GM23248 (cell line): ENCODE results near the gene BNIP5. TPM values are rescaled to one million over a fixed set of nuclear protein-coding genes. Genes with fewer than 3 reads are reported as not detected.

Experiments used
- DNase-seq: peaks from one replicate; pipeline ENCODE4 v3.0.0-alpha.2; 2015
- H2AFZ ChIP-seq: fragments of 200-600 bp; sonication (generic); 2 replicates; pipeline ENCODE4 v1.6.1; 2016; ENCODE audit warnings: antibody characterized with exemption
- H3F3A ChIP-seq: fragments of 200-600 bp; sonication (generic); 2 replicates; pipeline ENCODE4 v1.6.1; 2016; ENCODE audit warnings: mild to moderate bottlenecking, antibody characterized with exemption, mixed run types; ENCODE audit not compliant: insufficient read depth
- H3K27ac ChIP-seq: fragments of 200-600 bp; sonication (generic); 2 replicates; pipeline ENCODE4 v1.5.1; 2016; ENCODE audit warnings: mild to moderate bottlenecking
- H3K27me3 ChIP-seq: fragments of 200-600 bp; sonication (generic); replicated peaks from 2 replicates; pipeline ENCODE4 v1.6.1; 2016; ENCODE audit warnings: mild to moderate bottlenecking; ENCODE audit not compliant: insufficient read depth
- H3K36me3 ChIP-seq: fragments of 200-600 bp; sonication (generic); 2 replicates; pipeline ENCODE4 v1.6.1; 2016; ENCODE audit warnings: low read depth, mild to moderate bottlenecking
- H3K4me1 ChIP-seq: fragments of 200-600 bp; sonication (generic); 2 replicates; pipeline ENCODE4 v1.6.1; 2016; ENCODE audit warnings: mild to moderate bottlenecking; ENCODE audit not compliant: insufficient read depth
- H3K4me2 ChIP-seq: fragments of 200-600 bp; sonication (generic); one replicate; pipeline ENCODE4 v1.6.1; 2016; ENCODE audit warnings: mild to moderate bottlenecking; ENCODE audit not compliant: unreplicated experiment
- H3K4me3 ChIP-seq: fragments of 200-600 bp; sonication (generic); 2 replicates; pipeline ENCODE4 v1.5.1; 2016; ENCODE audit warnings: mild to moderate bottlenecking
- H3K79me2 ChIP-seq: fragments of 200-600 bp; sonication (generic); 2 replicates; pipeline ENCODE4 v1.6.1; 2016; ENCODE audit warnings: mild to moderate bottlenecking; ENCODE audit not compliant: insufficient read depth
- H3K9ac ChIP-seq: fragments of 200-600 bp; sonication (generic); 2 replicates; pipeline ENCODE4 v1.6.1; 2016; ENCODE audit warnings: mild to moderate bottlenecking
- H3K9me2 ChIP-seq: fragments of 200-600 bp; sonication (generic); 2 replicates; pipeline ENCODE4 v1.6.1; 2016; ENCODE audit warnings: mixed run types, mild to moderate bottlenecking, moderate library complexity; ENCODE audit not compliant: insufficient read depth
- H3K9me3 ChIP-seq: fragments of 200-600 bp; sonication (generic); one replicate; pipeline ENCODE4 v1.6.1; 2017; ENCODE audit warnings: low read depth
- H4K20me1 ChIP-seq: fragments of 200-600 bp; sonication (generic); 2 replicates; pipeline ENCODE4 v1.6.0; 2016; ENCODE audit not compliant: insufficient read depth
- EZH2 ChIP-seq: fragments of 200-600 bp; sonication (generic); IDR thresholded peaks from 2 replicates; pipeline ENCODE4 v1.6.1; 2018; ENCODE audit warnings: antibody characterized with exemption, mild to moderate bottlenecking; ENCODE audit not compliant: insufficient read depth, poor library complexity, severe bottlenecking
- EZH2phosphoT487 ChIP-seq: fragments of 200-600 bp; sonication (generic); IDR thresholded peaks from 2 replicates; pipeline ENCODE4 v1.6.1; 2018; ENCODE audit warnings: antibody characterized with exemption, moderate library complexity, mild to moderate bottlenecking, low read depth; ENCODE audit not compliant: insufficient read depth
- WGBS, 2 experiments: methylation state at CpG; one replicate each; pipeline ENCODE4 v1.1.6; 2015 to 2017; ENCODE audit warnings: low lambda C conversion rate in 2 of 2, low coverage in 1 of 2; ENCODE audit errors: missing lambda C conversion rate in 2 of 2; 5-methylcytosine and 5-hydroxymethylcytosine counted together
- in situ Hi-C: fragments of 300-500 bp; cut with MboI; formaldehyde crosslinking; loops from 2 replicates; pipeline ENCODE4 v1.15.0; 2020
- polyA plus RNA-seq: library from polyadenylated mRNA; unstranded; fragments of >200 nt; fragmentation: Nextera tagmentation; extraction: Ambion mirVana; gene quantifications from 2 replicates; pipeline ENCODE4 v1.2.1, GENCODE V29; 2016
- total RNA-seq: library from RNA; depleted of rRNA; stranded (reverse); fragments of >200 nt; shearing (Covaris generic); gene quantifications from 2 replicates; pipeline ENCODE4 v1.2.3, GENCODE V29; 2014

The BNIP5 gene
- total and polyA plus RNA-seq, 2 experiments from 2014 or later: not detected

- TF ChIP-seq EZH2 (no peak), EZH2phosphoT487 (no peak)
- no peaks in the 10 kb centered on the region for H3K36me3 ChIP-seq
- H3K27me3 ChIP-seq: peaks cover 88% of the 10 kb centered on the region
- no peaks in the 10 kb centered on the region for H3K4me1 ChIP-seq
- no peak overlapping the region for H3K9ac ChIP-seq
- H4K20me1 ChIP-seq: no peaks in the 10 kb centered on the region
- no peak overlapping the region for H2AFZ ChIP-seq
- H3F3A ChIP-seq: no peaks in the 10 kb centered on the region
- no peaks in the 10 kb centered on the region for H3K9me3 ChIP-seq
- no peak overlapping the region for H3K4me3 ChIP-seq
- no peak overlapping the region for H3K27ac ChIP-seq
- WGBS, 2 experiments: 57 to 60% methylated on average over 4 of the region's 4 CpGs
- in situ Hi-C loops: no loop called here
- no peak overlapping the region for H3K4me2 ChIP-seq
- no peak for DNase-seq
- no peaks in the 10 kb centered on the region for H3K9me2 ChIP-seq
- H3K79me2 ChIP-seq: no peaks in the 10 kb centered on the region
Observed at GRCh38 chr6:36280983-36281382, 55.7 kb downstream of the BNIP5 start.

- Histone ChIP-seq H3K9me2 (no peaks in the 10 kb centered on the region), H3K9ac (no peak overlapping the region), H2AFZ (no peak overlapping the region), H3K79me2 (no peaks in the 10 kb centered on the region), H3K4me3 (no peak overlapping the region), H3K27ac (no peak overlapping the region), H3K4me2 (no peak overlapping the region), H3K36me3 (no peaks in the 10 kb centered on the region), H3K9me3 (no peaks in the 10 kb centered on the region), H3K4me1 (no peaks in the 10 kb centered on the region), H3K27me3 (peaks cover 83% of the 10 kb centered on the region), H3F3A (no peaks in the 10 kb centered on the region), H4K20me1 (no peaks in the 10 kb centered on the region)
- in situ Hi-C loops: no loop called here
- WGBS, 2 experiments: 28 to 37% methylated on average over 3 of the region's 3 CpGs
- TF ChIP-seq EZH2phosphoT487 (no peak), EZH2 (no peak)
- DNase-seq: no peak
Observed at GRCh38 chr6:36280467-36280866, 56.2 kb downstream of the BNIP5 start.

- Histone ChIP-seq H3K36me3 (no peaks in the 10 kb centered on the region), H3K9me2 (no peaks in the 10 kb centered on the region), H3K4me3 (no peak overlapping the region), H3K27me3 (peaks cover 74% of the 10 kb centered on the region), H3K4me1 (no peaks in the 10 kb centered on the region), H4K20me1 (no peaks in the 10 kb centered on the region), H2AFZ (no peak overlapping the region), H3K27ac (no peak overlapping the region), H3F3A (no peaks in the 10 kb centered on the region), H3K79me2 (no peaks in the 10 kb centered on the region), H3K4me2 (no peak overlapping the region), H3K9me3 (no peaks in the 10 kb centered on the region), H3K9ac (no peak overlapping the region)
- in situ Hi-C loops: no loop called here
- DNase-seq: no peak
- WGBS, 2 experiments: 77 to 87% methylated on average over 2 of the region's 2 CpGs
- TF ChIP-seq EZH2phosphoT487 (no peak), EZH2 (no peak)
Observed at GRCh38 chr6:36277946-36278470, 58.7 kb downstream of the BNIP5 start.

- H3K27ac ChIP-seq: no peak overlapping the region
- H3K79me2 ChIP-seq: no peaks in the 10 kb centered on the region
- 53 to 62% methylated on average over 13 of the region's 13 CpGs for WGBS, 2 experiments
- no peaks in the 10 kb centered on the region for H3K4me1 ChIP-seq
- peaks cover 64% of the 10 kb centered on the region for H3K27me3 ChIP-seq
- no peak overlapping the region for H2AFZ ChIP-seq
- in situ Hi-C loops: no loop called here
- H3K36me3 ChIP-seq: no peaks in the 10 kb centered on the region
- H3K9me2 ChIP-seq: no peaks in the 10 kb centered on the region
- no peaks in the 10 kb centered on the region for H4K20me1 ChIP-seq
- H3K9me3 ChIP-seq: no peaks in the 10 kb centered on the region
- no peak for DNase-seq
- TF ChIP-seq EZH2phosphoT487 (no peak), EZH2 (no peak)
- no peaks in the 10 kb centered on the region for H3F3A ChIP-seq
- H3K4me2 ChIP-seq: no peak overlapping the region
- H3K9ac ChIP-seq: no peak overlapping the region
- H3K4me3 ChIP-seq: no peak overlapping the region
Observed at GRCh38 chr6:36276581-36277536, 59.8 kb downstream of the BNIP5 start.
